ENCODE measurements around the gene PNMA1. TPM values are rescaled to one million over a fixed set of nuclear protein-coding genes. Genes with fewer than 3 reads are reported as not detected.

The PNMA1 gene
- total RNA-seq, 1 experiment from 2014 or later = 43.3 TPM

- intact Hi-C loops (cut with micrococcal nuclease) = no loop called here
- TF ChIP-seq CTCF (IDR thresholded peaks at IDR 0.05; ENCODE audit: unreplicated experiment) = no peak
- no peaks in the 10 kb centered on the region for H3K27me3 Mint-ChIP-seq (ENCODE audit: insufficient read depth, unreplicated experiment)
- peaks cover 16% of the 10 kb centered on the region for H3K4me1 Mint-ChIP-seq (ENCODE audit: insufficient read depth, unreplicated experiment)
- H3K9me3 Mint-ChIP-seq (ENCODE audit: unreplicated experiment) = no peaks in the 10 kb centered on the region
- H3K27ac Mint-ChIP-seq (ENCODE audit: low read depth, unreplicated experiment) = no peak overlapping the region
- ChIA-PET CTCF (interaction anchor here (0.5 to 5.1 kb wide), 5 partner anchors 9 to 126 kb away, joined by 3 to 59 read pairs (median 5); partner anchors contain the start of gene PTGR2), POLR2A (interaction anchor here (0.6 to 10.4 kb wide), 6 partner anchors 12 to 72 kb away, joined by 3 to 189 read pairs (median 4); a partner anchor contains a TSS)
- no TSS peak for BruUV-seq (replicated peaks)
- peaks cover 93% of the 10 kb centered on the region for H3K36me3 Mint-ChIP-seq (ENCODE audit: insufficient read depth, unreplicated experiment)
- no peak for DNase-seq (ENCODE audit: unreplicated experiment)
- no peak overlapping the region for H3K4me3 Mint-ChIP-seq (ENCODE audit: unreplicated experiment)
Observed at GRCh38 chr14:73731111-73731510, 16.9 kb upstream of the PNMA1 start.

GRCh38 chr14:73729556-73730265 is 15.5 kb upstream of the PNMA1 start:
- no peak overlapping the region for H3K4me3 Mint-ChIP-seq (ENCODE audit: unreplicated experiment)
- H3K27ac Mint-ChIP-seq (ENCODE audit: low read depth, unreplicated experiment) = no peak overlapping the region
- H3K4me1 Mint-ChIP-seq (ENCODE audit: insufficient read depth, unreplicated experiment) = peaks cover 24% of the 10 kb centered on the region
- intact Hi-C loops (cut with micrococcal nuclease) = no loop called here
- no TSS peak for BruUV-seq (replicated peaks)
- ChIA-PET CTCF (interaction anchor here (0.6 to 5.1 kb wide), 15 partner anchors 11 to 209 kb away, joined by 3 to 68 read pairs (median 6); no protein-coding TSS in a partner anchor), POLR2A (interaction anchor here (0.6 to 10.4 kb wide), 4 partner anchors 13 to 123 kb away, joined by 4 to 189 read pairs (median 60); a partner anchor contains a TSS)
- DNase-seq (ENCODE audit: unreplicated experiment) = no peak
- peaks cover 93% of the 10 kb centered on the region for H3K36me3 Mint-ChIP-seq (ENCODE audit: insufficient read depth, unreplicated experiment)
- H3K27me3 Mint-ChIP-seq (ENCODE audit: insufficient read depth, unreplicated experiment) = no peaks in the 10 kb centered on the region
- TF ChIP-seq CTCF (IDR thresholded peaks at IDR 0.05; ENCODE audit: unreplicated experiment) = no peak
- no peaks in the 10 kb centered on the region for H3K9me3 Mint-ChIP-seq (ENCODE audit: unreplicated experiment)

- peak overlapping the region; percentile 71 for H3K27ac Mint-ChIP-seq (ENCODE audit: low read depth, unreplicated experiment)
- CTCF ChIA-PET = interaction anchor here (0.6 to 5.1 kb wide), 23 partner anchors 9 to 210 kb away, joined by 3 to 68 read pairs (median 4); no protein-coding TSS in a partner anchor
- peak; percentile 91 for TF ChIP-seq CTCF (IDR thresholded peaks at IDR 0.05; ENCODE audit: unreplicated experiment)
- BruUV-seq (replicated peaks) = no TSS peak
- intact Hi-C loops (cut with micrococcal nuclease) = loop anchor here (1.0 kb wide), 3 partner anchors 24 to 96 kb away; no protein-coding TSS in a partner anchor
- DNase-seq (ENCODE audit: unreplicated experiment) = peak; percentile 86
- H3K4me3 Mint-ChIP-seq (ENCODE audit: unreplicated experiment) = no peak overlapping the region
- no peaks in the 10 kb centered on the region for H3K27me3 Mint-ChIP-seq (ENCODE audit: insufficient read depth, unreplicated experiment)
- H3K4me1 Mint-ChIP-seq (ENCODE audit: insufficient read depth, unreplicated experiment) = peaks cover 33% of the 10 kb centered on the region
- H3K9me3 Mint-ChIP-seq (ENCODE audit: unreplicated experiment) = no peaks in the 10 kb centered on the region
- POLR2A ChIA-PET = interaction anchor here (0.7 to 10.4 kb wide), 8 partner anchors 14 to 123 kb away, joined by 3 to 189 read pairs (median 6); partner anchors contain the start of genes PNMA1 and PTGR2
- peaks cover 93% of the 10 kb centered on the region for H3K36me3 Mint-ChIP-seq (ENCODE audit: insufficient read depth, unreplicated experiment)
Observed at GRCh38 chr14:73728717-73729330, 14.6 kb upstream of the PNMA1 start.

- H3K4me1 Mint-ChIP-seq (ENCODE audit: insufficient read depth, unreplicated experiment) = peaks cover 40% of the 10 kb centered on the region
Observed at GRCh38 chr14:73727166-73727565, 13.0 kb upstream of the PNMA1 start.

More at GRCh38 chr14:73727166-73727565, 13.0 kb upstream of the PNMA1 start:
- DNase-seq (ENCODE audit: unreplicated experiment) = no peak
- H3K4me3 Mint-ChIP-seq (ENCODE audit: unreplicated experiment) = no peak overlapping the region
- peak overlapping the region; percentile 57 for H3K27ac Mint-ChIP-seq (ENCODE audit: low read depth, unreplicated experiment)
- H3K9me3 Mint-ChIP-seq (ENCODE audit: unreplicated experiment) = no peaks in the 10 kb centered on the region
- TF ChIP-seq CTCF (IDR thresholded peaks at IDR 0.05; ENCODE audit: unreplicated experiment) = no peak
- no peaks in the 10 kb centered on the region for H3K27me3 Mint-ChIP-seq (ENCODE audit: insufficient read depth, unreplicated experiment)
- intact Hi-C loops (cut with micrococcal nuclease) = no loop called here
- POLR2A ChIA-PET = interaction anchor here (0.7 to 10.4 kb wide), 4 partner anchors 16 to 98 kb away, joined by 3 to 189 read pairs (median 60); a partner anchor contains a TSS
- CTCF ChIA-PET = interaction anchor here (0.6 to 5.1 kb wide), 8 partner anchors 13 to 317 kb away, joined by 3 to 68 read pairs (median 18); no protein-coding TSS in a partner anchor
- peaks cover 93% of the 10 kb centered on the region for H3K36me3 Mint-ChIP-seq (ENCODE audit: insufficient read depth, unreplicated experiment)
- no TSS peak for BruUV-seq (replicated peaks)
